Thyroid gland (tissue), 4 donors: ENCODE results near the gene RBMX. TPM values are rescaled to one million over a fixed set of nuclear protein-coding genes. Genes with fewer than 3 reads are reported as not detected.

ENCODE experiments used
- DNase-seq, 2 donors: peaks; one replicate each; pipeline ENCODE4 v3.0.0-alpha.2; 2019
- H3K27ac ChIP-seq, 3 donors: fragments of 200-600 bp; sonication (generic); 1 replicate in 2 of 3; 2 replicates in 1 of 3; pipeline ENCODE4 v1.5.1; 2016 to 2019; ENCODE audit warnings: mild to moderate bottlenecking in 1 of 3, moderate library complexity in 1 of 3
- H3K27me3 ChIP-seq: fragments of 200-600 bp; sonication (generic); one replicate; pipeline ENCODE4 v1.5.1; 2019
- H3K36me3 ChIP-seq, 2 donors: fragments of 200-600 bp; sonication (generic); one replicate each; pipeline ENCODE4 v1.5.1; 2016 to 2019
- H3K4me1 ChIP-seq, 2 donors: fragments of 200-600 bp; sonication (generic); one replicate each; pipeline ENCODE4 v1.5.1; 2017 to 2019
- H3K4me3 ChIP-seq, 3 donors: fragments of 200-600 bp; sonication (generic); replicated peaks in 1 of 3; 1 replicate in 2 of 3; 2 replicates in 1 of 3; pipeline ENCODE4 v1.5.1; 2016; ENCODE audit warnings: mild to moderate bottlenecking in 1 of 3
- H3K9me3 ChIP-seq: fragments of 200-600 bp; sonication (generic); one replicate; pipeline ENCODE4 v1.5.1; 2017
- CTCF ChIP-seq, 6 experiments: fragments of 200-600 bp in 3 of 6; fragments of 450-650 bp in 3 of 6; sonication (generic) in 3 of 6; IDR thresholded peaks; one replicate each; pipeline ENCODE4 v1.5.1; 2016 to 2019; ENCODE audit warnings: antibody characterized with exemption in 6 of 6, mild to moderate bottlenecking in 2 of 6, inconsistent platforms in 1 of 6, moderate library complexity in 1 of 6
- POLR2A ChIP-seq, 2 donors: fragments of 450-650 bp; IDR thresholded peaks; one replicate each; pipeline ENCODE4 v1.6.1; 2017; ENCODE audit warnings: antibody characterized with exemption in 2 of 2, mild to moderate bottlenecking in 2 of 2, moderate library complexity in 1 of 2
- WGBS, 2 donors: methylation state at CpG; one replicate each; pipeline ENCODE4 v1.1.5; 2017; 5-methylcytosine and 5-hydroxymethylcytosine counted together
- intact Hi-C: fragments of 100-400 bp; cut with DNase I; formaldehyde crosslinking; loops from one replicate; pipeline ENCODE4 v1.15.1; 2023
- small RNA-seq: library from RNA; depleted of rRNA; stranded (forward); fragments of <200 nt; gene quantifications from one replicate; pipeline ENCODE3, GENCODE V24; 2016
- total RNA-seq, 4 donors: library from RNA; depleted of rRNA; stranded (reverse); fragments of >200 nt; gene quantifications; one replicate each; pipeline ENCODE4 v1.2.3, GENCODE V29; 2016

RBMX gene
- total RNA-seq, 4 donors from 2014 or later, result 205 to 361 (median 236) TPM

- Histone ChIP-seq H3K9me3 (no peaks in the 10 kb centered on the region), H3K27ac (no peak overlapping the region), H3K4me3 (no peak overlapping the region), H3K36me3 (no peaks in the 10 kb centered on the region), H3K4me1 (no peaks in the 10 kb centered on the region), H3K27me3 (no peaks in the 10 kb centered on the region)
- intact Hi-C loops, result no loop called here
- no peak for TF ChIP-seq POLR2A (IDR thresholded peaks at IDR 0.05)
- no peak for TF ChIP-seq CTCF (IDR thresholded peaks at IDR 0.05)
- WGBS, 2 donors, result 56 to 72% methylated on average over 3 of the region's 3 CpGs
- no peak for DNase-seq
These were observed 53.5 kb downstream of the RBMX start for GRCh38 chrX:136827026-136827425.

DNA sequence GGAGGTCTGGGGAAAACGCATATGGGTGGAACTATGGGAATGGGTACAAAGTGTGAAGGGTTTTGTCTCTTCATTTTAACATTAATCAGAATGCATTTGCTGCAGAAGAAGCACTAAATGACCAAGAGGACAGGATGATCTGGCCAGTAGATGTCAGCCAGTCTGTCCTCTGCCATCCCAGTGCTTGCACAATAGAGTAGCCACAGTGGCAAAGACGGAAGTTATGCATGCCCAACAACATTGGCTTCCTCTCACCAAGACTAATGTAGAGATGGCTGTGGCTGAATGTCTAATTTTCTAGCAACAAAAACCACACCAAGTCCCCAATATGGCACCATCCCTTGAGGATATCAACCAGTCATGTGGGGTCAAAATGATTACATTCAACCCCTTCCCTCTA lies 54.8 kb downstream of the RBMX start:
- no peak for DNase-seq

More for the DNA sequence above, 54.8 kb downstream of the RBMX start:
- intact Hi-C loops, result no loop called here
- Histone ChIP-seq H3K27me3 (no peaks in the 10 kb centered on the region), H3K4me3 (no peak overlapping the region), H3K27ac (no peak overlapping the region), H3K9me3 (no peaks in the 10 kb centered on the region), H3K4me1 (no peaks in the 10 kb centered on the region), H3K36me3 (no peaks in the 10 kb centered on the region)
- TF ChIP-seq CTCF (IDR thresholded peaks at IDR 0.05) (no peak), POLR2A (IDR thresholded peaks at IDR 0.05) (no peak)
- 93 to 100% methylated on average over 2 of the region's 2 CpGs for WGBS, 2 donors

Small RNA genes lying within 50 kb of the gene (small RNA-seq; reads per million reads assigned to genes)
- not detected for gene SNORD61

Other genes with a start within 250 kb of the RBMX start
- gene CD40LG, start 232.6 kb downstream of the RBMX start, total RNA-seq, result not detected
- 10 to 100 TPM in 1 of 4 donors, 1 to 10 TPM in 3; 3.5 to 12.0 (median 6.4) TPM for gene ARHGEF6, start 99.8 kb downstream of the RBMX start, total RNA-seq
- not detected for gene GPR101, start 153.3 kb upstream of the RBMX start, total RNA-seq